SK-N-SH (cell line): ENCODE results near the gene ASTN2. TPM values are rescaled to one million over a fixed set of nuclear protein-coding genes. Genes with fewer than 3 reads are reported as not detected.

Experiments
- CTCF ChIA-PET: fragments of 300-600, 350-600 bp; formaldehyde crosslinking; extraction: SDS; loops from one replicate; lab custom pipeline; 2021; lab: Yijun Ruan, JAX
- POLR2A ChIA-PET: fragments of 350-600 bp; sonication (Branson Sonifier 250); formaldehyde crosslinking; extraction: SDS; loops from one replicate; lab custom pipeline; 2020; ENCODE audit warnings: antibody characterized with exemption, inconsistent platforms; lab: Yijun Ruan, JAX
- DNase-seq: peaks from one replicate; pipeline ENCODE4 v3.0.0; 2012
- H2AFZ ChIP-seq: fragments of 200-600 bp; sonication (generic); 2 replicates; pipeline ENCODE4 v1.8.1; 2016; ENCODE audit warnings: antibody characterized with exemption, mild to moderate bottlenecking, low read depth
- H3F3A ChIP-seq: fragments of 200-600 bp; sonication (generic); replicated peaks from 2 replicates; pipeline ENCODE3; 2016; ENCODE audit warnings: antibody characterized with exemption, mild to moderate bottlenecking; ENCODE audit not compliant: insufficient read depth
- H3K27ac ChIP-seq, 2 experiments: fragments of 200-500 bp in 1 of 2; fragments of 200-600 bp in 1 of 2; sonication (Bioruptor generic) in 1 of 2; sonication (generic), shearing (Covaris generic) in 1 of 2; 2 replicates each; pipeline versions ENCODE4 v1.5.1 to v1.6.1; 2014 to 2016; ENCODE audit warnings: low read depth in 2 of 2, inconsistent platforms in 1 of 2, low read length in 1 of 2, mild to moderate bottlenecking in 1 of 2, mixed read lengths in 1 of 2
- H3K27me3 ChIP-seq: fragments of 200-600 bp; sonication (generic), shearing (Covaris generic); 2 replicates; pipeline ENCODE4 v1.6.1; 2016; ENCODE audit warnings: mixed run types; ENCODE audit not compliant: insufficient read depth
- H3K36me3 ChIP-seq, 2 experiments: fragments of 200-500 bp in 1 of 2; fragments of 200-600 bp in 1 of 2; sonication (Bioruptor generic) in 1 of 2; sonication (generic) in 1 of 2; replicated peaks in 1 of 2; 2 replicates each; pipeline versions ENCODE3 to v1.5.1; 2014 to 2016; ENCODE audit warnings: low read length in 1 of 2, mild to moderate bottlenecking in 1 of 2; ENCODE audit not compliant: insufficient read depth in 2 of 2, control insufficient read depth in 1 of 2
- H3K4me1 ChIP-seq, 2 experiments: fragments of 200-500 bp in 1 of 2; fragments of 200-600 bp in 1 of 2; sonication (Bioruptor generic) in 1 of 2; sonication (generic), shearing (Covaris generic) in 1 of 2; 2 replicates each; pipeline versions ENCODE4 v1.5.1 to v1.6.1; 2014 to 2016; ENCODE audit warnings: low read depth in 1 of 2, low read length in 1 of 2, mixed run types in 1 of 2; ENCODE audit not compliant: insufficient read depth in 2 of 2, control insufficient read depth in 1 of 2
- H3K4me2 ChIP-seq: fragments of 200-600 bp; sonication (generic), shearing (Covaris generic); 2 replicates; pipeline ENCODE4 v1.6.1; 2017; ENCODE audit warnings: mixed run types
- H3K4me3 ChIP-seq, 2 experiments: fragments of 200-500 bp in 1 of 2; fragments of 200-600 bp in 1 of 2; sonication (Bioruptor generic) in 1 of 2; sonication (generic), shearing (Covaris generic) in 1 of 2; 2 replicates each; pipeline versions ENCODE4 v1.5.1 to v1.8.1; 2014 to 2016; ENCODE audit warnings: low read depth in 2 of 2, inconsistent platforms in 1 of 2, low read length in 1 of 2, mild to moderate bottlenecking in 1 of 2, mixed read lengths in 1 of 2, moderate library complexity in 1 of 2
- H3K79me2 ChIP-seq: fragments of 200-600 bp; sonication (generic); 2 replicates; pipeline ENCODE4 v1.8.1; 2017; ENCODE audit warnings: mild to moderate bottlenecking; ENCODE audit not compliant: insufficient read depth
- H3K9ac ChIP-seq: fragments of 200-600 bp; sonication (generic); 2 replicates; pipeline ENCODE4 v1.6.1; 2017; ENCODE audit warnings: mixed run types
- H3K9me2 ChIP-seq: fragments of 200-600 bp; sonication (generic); 2 replicates; pipeline ENCODE4 v1.6.1; 2017; ENCODE audit warnings: mixed run types
- H3K9me3 ChIP-seq: fragments of 200-600 bp; sonication (generic); 2 replicates; pipeline ENCODE4 v1.6.1; 2017; ENCODE audit warnings: mixed run types, mild to moderate bottlenecking, moderate library complexity
- H4K20me1 ChIP-seq: fragments of 200-600 bp; sonication (generic); 2 replicates; pipeline ENCODE4 v1.6.1; 2017; ENCODE audit warnings: mild to moderate bottlenecking, mixed run types; ENCODE audit not compliant: insufficient read depth
- CHD2 ChIP-seq: fragments of 150-350 bp; IDR thresholded peaks from 2 replicates; pipeline ENCODE4 v1.6.1; 2018; ENCODE audit warnings: low read length; ENCODE audit not compliant: partially characterized antibody
- ELF1 ChIP-seq: IDR thresholded peaks from 2 replicates; pipeline ENCODE4 v1.4.0; 2012
- EP300 ChIP-seq, 2 experiments: IDR thresholded peaks; 2 replicates each; pipeline versions ENCODE4 v1.4.0 to v1.6.1; 2012; ENCODE audit warnings: borderline replicate concordance in 1 of 2, low read depth in 1 of 2, low read length in 1 of 2
- GATA2 ChIP-seq: sonication (generic); formaldehyde crosslinking; IDR thresholded peaks from 2 replicates; pipeline ENCODE4 v1.5.0; 2020; ENCODE audit warnings: mild to moderate bottlenecking, missing genetic modification reagents
- IRF3 ChIP-seq: fragments of 150-350 bp; IDR thresholded peaks from 2 replicates; pipeline ENCODE4 v1.6.1; 2016; ENCODE audit warnings: mild to moderate bottlenecking, low read depth, low read length
- JUND ChIP-seq: IDR thresholded peaks from 2 replicates; pipeline ENCODE4 v1.4.0; 2012
- MAX ChIP-seq: IDR thresholded peaks from 2 replicates; pipeline ENCODE4 v1.4.0; 2012; ENCODE audit warnings: low read depth
- MEF2A ChIP-seq: IDR thresholded peaks from 2 replicates; pipeline ENCODE4 v1.4.0; 2012; ENCODE audit warnings: low read depth, borderline replicate concordance
- MXI1 ChIP-seq: IDR thresholded peaks from 2 replicates; pipeline ENCODE4 v1.6.1; 2012; ENCODE audit warnings: mild to moderate bottlenecking, low read depth, low read length, improper control_type of control experiment
- PBX3 ChIP-seq: IDR thresholded peaks from 2 replicates; pipeline ENCODE4; 2012
- RCOR1 ChIP-seq: fragments of 150-350 bp; IDR thresholded peaks from 2 replicates; pipeline ENCODE4 v1.6.1; 2017; ENCODE audit warnings: antibody characterized with exemption, low read length
- REST ChIP-seq: IDR thresholded peaks from 2 replicates; pipeline ENCODE4 v1.6.1; 2012; ENCODE audit warnings: mild to moderate bottlenecking, low read depth, low read length, moderate library complexity
- RXRA ChIP-seq: IDR thresholded peaks from 2 replicates; pipeline ENCODE4 v1.4.0; 2012; ENCODE audit warnings: low read depth, mild to moderate bottlenecking, borderline replicate concordance
- SIN3A ChIP-seq: IDR thresholded peaks from 2 replicates; pipeline ENCODE4 v1.6.1; 2012; ENCODE audit warnings: low read depth, mild to moderate bottlenecking, low read length, moderate library complexity, borderline replicate concordance
- TAF1 ChIP-seq: IDR thresholded peaks from 2 replicates; pipeline ENCODE4 v1.6.1; 2012; ENCODE audit warnings: low read depth, mild to moderate bottlenecking, low read length, moderate library complexity, borderline replicate concordance
- TCF12 ChIP-seq: IDR thresholded peaks from 2 replicates; pipeline ENCODE4 v1.4.0; 2012
- TEAD4 ChIP-seq: IDR thresholded peaks from 2 replicates; pipeline ENCODE4 v1.4.0; 2012; ENCODE audit warnings: mild to moderate bottlenecking, borderline replicate concordance; ENCODE audit not compliant: insufficient read depth
- USF1 ChIP-seq: IDR thresholded peaks from 2 replicates; pipeline ENCODE4 v1.4.0; 2012; ENCODE audit warnings: low read depth, borderline replicate concordance
- ZBTB33 ChIP-seq: IDR thresholded peaks from 2 replicates; pipeline ENCODE4 v1.4.0; 2012; ENCODE audit warnings: low read depth, borderline replicate concordance
- WGBS: methylation state at CpG from one replicate; pipeline ENCODE4 v1.1.6; 2017; ENCODE audit warnings: low lambda C conversion rate; 5-methylcytosine and 5-hydroxymethylcytosine counted together
- polyA plus RNA-seq, 3 experiments: library from polyadenylated mRNA; depleted of rRNA; stranded (reverse); fragments of >200 nt; gene quantifications; 2 replicates each; pipeline ENCODE4 v1.2.3, GENCODE V29; 2012

The ASTN2 gene
- polyA plus RNA-seq, 1 of the 3 experiments (the other 2 are of a cell fraction): 6.6 TPM

GRCh38 chr9:116484492-116485061 lies 930.3 kb downstream of the ASTN2 start:
- Histone ChIP-seq H3K9me3 (no peaks in the 10 kb centered on the region), H3K27me3 (no peaks in the 10 kb centered on the region), H3K9me2 (no peaks in the 10 kb centered on the region), H3K79me2 (no peaks in the 10 kb centered on the region), H2AFZ (no peak overlapping the region), H3K27ac (no peak overlapping the region), H3K36me3 (peaks cover 0 to 14% of the 10 kb centered on the region in 2 experiments), H3K4me3 (no peak overlapping the region), H4K20me1 (no peaks in the 10 kb centered on the region), H3K4me1 (peaks cover 0 to 4% of the 10 kb centered on the region in 2 experiments; a peak in 1 of 4 replicates), H3K9ac (no peak overlapping the region), H3F3A (no peaks in the 10 kb centered on the region), H3K4me2 (no peak overlapping the region)
- ChIA-PET CTCF (interaction anchor here (0.8 to 1.4 kb wide), 3 partner anchors 11 to 21 kb away, joined by 3 read pairs; no protein-coding TSS in a partner anchor), POLR2A (no interaction called here)
- no peak for DNase-seq
- 96% methylated on average over 8 of the region's 8 CpGs for WGBS
- no peak for TF ChIP-seq IRF3
- TF ChIP-seq PBX3: no peak
- no peak for TF ChIP-seq ELF1
- TF ChIP-seq JUND: no peak
- no peak for TF ChIP-seq GATA2
- TF ChIP-seq RXRA: no peak
- TF ChIP-seq TCF12: no peak
- TF ChIP-seq CHD2: no peak
- no peak for TF ChIP-seq RCOR1
- TF ChIP-seq ZBTB33: no peak
- no peak for TF ChIP-seq REST
- TF ChIP-seq TEAD4: no peak
- TF ChIP-seq EP300 (IDR thresholded peaks at IDR 0.05; ENCODE audit: borderline replicate concordance in 1 of 2, low read depth in 1 of 2, low read length in 1 of 2): no peak
- TF ChIP-seq MXI1: no peak
- TF ChIP-seq MEF2A: no peak
- no peak for TF ChIP-seq SIN3A
- no peak for TF ChIP-seq USF1
- no peak for TF ChIP-seq TAF1
- TF ChIP-seq MAX: no peak
